ENCODE data around the gene APH1B.

Gene APH1B

DNA sequence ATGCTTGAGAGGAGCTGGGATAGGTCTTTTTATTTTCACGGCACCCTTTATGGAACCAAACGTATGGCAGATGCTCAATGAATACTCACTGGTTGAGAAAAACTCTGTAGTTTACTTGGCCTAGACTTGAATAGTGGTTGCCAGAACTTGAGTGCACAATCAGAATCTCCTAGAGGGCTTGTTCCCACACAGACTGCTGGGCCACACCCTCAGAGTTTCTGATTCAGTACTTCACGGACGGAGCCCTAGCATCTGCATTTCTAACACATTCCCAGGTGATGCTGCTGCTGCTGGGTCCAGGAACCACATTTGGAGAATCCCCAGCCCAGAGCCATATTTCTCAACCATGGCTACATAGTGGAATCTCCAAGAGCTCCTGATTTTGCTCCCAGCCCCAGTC lies 79.7 kb downstream of the APH1B start:
- no peak for DNase-seq

DNA sequence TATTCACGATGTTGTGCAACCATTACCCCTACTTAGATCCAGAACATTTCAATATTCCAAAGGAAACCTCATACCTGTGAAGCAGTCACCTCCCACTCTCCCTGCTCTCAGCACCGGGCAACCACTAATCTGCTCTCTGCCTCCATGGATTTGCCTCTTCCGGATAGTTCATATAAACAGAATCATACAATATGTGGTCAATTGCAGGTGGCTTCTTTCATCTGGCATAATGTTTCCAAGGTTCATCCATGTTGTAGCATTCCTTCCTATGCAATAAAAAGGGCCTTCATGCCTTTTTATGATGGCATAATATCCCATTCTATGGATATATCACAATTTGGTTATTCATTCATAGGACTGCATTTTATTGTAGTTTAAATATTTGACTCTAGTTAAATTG lies 80.3 kb downstream of the APH1B start:
- no peak for DNase-seq

DNA sequence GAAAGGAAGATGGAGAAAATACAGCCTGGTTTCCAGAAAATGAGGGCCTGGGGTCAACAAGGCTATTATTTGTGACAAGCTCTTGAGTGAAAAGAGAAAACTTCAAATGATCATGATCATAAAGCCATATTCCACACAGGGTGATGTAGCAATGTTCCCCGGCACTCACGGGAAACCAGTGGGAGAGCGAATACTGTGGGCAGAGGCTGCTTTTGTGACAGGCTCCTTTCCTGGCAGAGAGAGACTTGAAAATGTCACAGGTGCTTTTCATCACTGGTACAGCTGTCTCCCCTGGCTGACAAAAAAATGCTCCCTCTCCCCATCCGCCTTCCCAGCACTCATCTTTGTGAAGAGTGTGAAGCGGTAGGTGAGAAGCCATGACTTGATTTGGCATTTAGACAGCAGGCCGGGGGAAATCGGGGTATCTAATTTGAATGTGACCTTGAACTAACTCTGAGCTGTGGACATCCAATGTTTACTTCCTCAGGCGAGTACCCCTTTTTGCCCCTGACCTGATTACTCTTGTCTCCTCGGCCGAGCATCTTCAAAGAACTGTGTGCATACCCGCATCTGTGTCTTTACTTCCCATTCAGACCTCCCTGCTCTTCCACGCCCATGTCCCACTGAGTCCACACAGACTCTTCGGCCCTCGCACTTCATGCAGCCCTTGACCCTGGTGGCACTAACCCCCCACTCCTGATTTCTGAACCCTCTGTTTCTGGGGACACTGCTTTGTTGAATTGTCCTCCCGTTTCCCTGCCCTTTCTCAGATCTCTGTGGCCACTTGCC lies 81.0 kb downstream of the APH1B start:
- DNase-seq = no peak

All from COR-L47 (cell line).